GM19240 (cell line): ENCODE data around the gene PGC.

Experiments used
- DNase-seq: peaks from one replicate; pipeline ENCODE4 v3.0.0; 2011; ENCODE audit warnings: low spot score; ENCODE audit not compliant: insufficient read length

PGC gene

DNA sequence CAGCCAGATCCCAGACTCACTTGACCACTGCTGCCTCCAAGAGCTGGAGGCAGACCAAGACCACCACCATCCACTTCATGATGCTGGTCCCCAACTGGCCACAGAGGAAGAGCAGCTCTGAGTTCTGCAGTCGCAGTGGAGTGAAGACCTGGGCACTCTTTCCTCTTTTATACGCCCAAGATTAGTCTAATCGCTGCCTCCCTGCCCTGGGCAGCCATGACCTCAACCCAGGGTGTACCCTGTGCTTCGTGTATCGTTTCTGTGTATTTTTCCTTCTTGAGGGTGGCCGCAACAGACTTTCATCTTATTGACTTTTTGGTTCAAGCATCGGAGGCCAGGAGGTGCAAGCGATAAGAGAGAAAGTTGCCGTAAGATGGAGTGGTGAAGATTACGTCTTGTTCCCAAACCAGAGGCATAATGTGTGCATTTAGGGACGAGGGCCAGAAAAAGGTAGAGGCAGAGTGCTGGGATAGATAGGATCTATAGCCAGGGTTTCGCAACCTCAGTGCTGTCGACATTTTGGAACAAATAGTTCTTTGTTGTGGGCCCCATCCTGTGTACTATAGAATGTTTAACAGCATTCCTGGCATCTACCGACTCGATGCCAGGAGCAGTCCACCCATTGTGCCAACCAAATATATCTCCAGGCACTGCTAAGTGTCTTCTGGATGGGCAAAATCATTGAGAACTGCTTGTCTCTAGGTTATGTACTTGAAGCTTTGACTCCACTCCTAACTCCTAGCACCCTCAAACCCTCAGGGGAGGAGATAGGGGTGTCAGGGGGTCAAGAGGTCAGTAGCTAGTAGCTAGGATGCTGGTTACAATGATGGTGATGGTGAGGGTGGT, at the start of gene PGC:
Gene PGC, minus strand, starts transcription at position 142 of the 846 bp plus-strand sequence. Its CDS starts 63 bp downstream, at position 79.
- no peak for DNase-seq

- no peak for DNase-seq
Observed at GRCh38 chr6:41796474-41796873, 49.3 kb upstream of the PGC start.

- DNase-seq, result no peak
Observed at GRCh38 chr6:41791984-41792383, 44.8 kb upstream of the PGC start.

- DNase-seq, result no peak
Observed at GRCh38 chr6:41791305-41791704, 44.1 kb upstream of the PGC start.

DNA sequence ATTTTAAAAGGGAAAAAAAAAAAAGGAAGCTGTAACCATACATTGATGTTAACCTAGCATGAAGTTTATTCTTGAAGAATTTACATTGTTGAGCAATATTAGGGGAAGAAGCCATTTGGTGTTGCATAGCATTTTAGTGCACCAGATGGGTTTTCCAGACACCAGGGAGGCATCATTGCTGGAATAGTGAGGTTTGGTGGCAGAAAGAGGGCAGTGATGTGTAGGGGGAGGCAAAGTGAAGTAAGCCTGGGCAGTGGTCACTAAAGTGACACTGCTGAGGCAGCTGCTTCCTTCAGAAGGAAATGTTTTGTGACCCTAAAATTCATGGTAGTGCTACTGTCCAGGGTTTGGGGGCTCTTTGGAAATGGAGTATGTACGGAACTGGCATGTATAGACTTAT, 42.8 kb upstream of the PGC start:
- DNase-seq, result no peak

DNA sequence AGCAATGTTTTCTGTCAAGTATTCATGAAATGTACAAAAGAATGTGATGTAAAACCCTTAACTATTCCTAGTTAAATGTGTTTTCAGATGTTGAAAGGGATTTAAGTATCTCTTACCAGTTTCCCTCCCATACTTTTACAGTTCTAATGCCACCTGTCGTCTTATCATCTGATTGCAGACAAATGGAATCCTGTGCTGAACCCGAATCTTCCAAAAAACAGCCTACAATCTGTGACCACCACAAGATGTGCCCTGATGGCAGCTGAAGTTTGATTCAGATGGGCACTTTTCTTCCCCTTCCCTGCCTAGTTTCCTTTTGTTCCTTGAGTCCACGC, 42.2 kb upstream of the PGC start:
- DNase-seq, result no peak

GRCh38 chr6:41787219-41787917, 40.2 kb upstream of the PGC start, which contains the start of gene TOMM6:
Gene TOMM6, plus strand, starts transcription at chr6:41787694. Its CDS starts 4 bp downstream, at chr6:41787698.
- DNase-seq, result peak; percentile 87

DNA sequence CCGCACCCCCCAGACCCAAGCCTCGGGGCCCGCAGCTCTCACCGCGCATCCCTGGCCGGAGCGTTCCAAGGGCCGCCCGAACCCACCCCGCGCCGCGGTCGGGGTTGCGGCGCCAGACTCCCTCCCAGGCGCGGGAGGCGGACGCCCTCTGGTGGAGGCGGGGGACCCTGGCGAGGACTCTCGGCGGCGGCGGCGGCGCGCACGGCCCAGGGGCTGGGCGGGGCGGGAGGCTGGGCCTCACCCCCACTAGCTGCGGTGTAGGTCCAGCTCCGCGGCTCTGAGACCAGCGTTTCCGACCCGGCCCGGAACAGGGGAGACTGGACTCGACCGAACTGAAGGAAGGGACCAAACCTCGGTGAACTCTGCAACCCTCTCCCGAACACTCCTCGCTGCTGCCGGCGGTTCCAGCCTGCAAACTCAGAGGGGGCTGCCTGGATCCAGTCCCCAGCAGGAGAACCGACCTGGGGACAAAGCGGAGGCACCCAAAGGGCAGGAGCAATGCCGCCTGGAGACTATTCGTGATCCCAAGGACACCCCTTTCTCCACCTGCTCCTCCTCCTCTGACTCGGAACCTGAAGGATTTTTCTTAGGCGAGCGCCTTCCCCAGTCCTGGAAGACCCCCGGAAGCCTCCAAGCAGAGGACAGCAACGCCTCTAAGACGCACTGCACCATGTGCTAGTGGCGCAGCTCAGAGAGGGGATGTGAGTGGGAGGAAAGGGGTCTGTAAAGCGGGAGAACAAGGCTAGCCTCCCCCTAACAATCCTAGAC, 39.4 kb upstream of the PGC start:
- peak; percentile 67 for DNase-seq

DNA sequence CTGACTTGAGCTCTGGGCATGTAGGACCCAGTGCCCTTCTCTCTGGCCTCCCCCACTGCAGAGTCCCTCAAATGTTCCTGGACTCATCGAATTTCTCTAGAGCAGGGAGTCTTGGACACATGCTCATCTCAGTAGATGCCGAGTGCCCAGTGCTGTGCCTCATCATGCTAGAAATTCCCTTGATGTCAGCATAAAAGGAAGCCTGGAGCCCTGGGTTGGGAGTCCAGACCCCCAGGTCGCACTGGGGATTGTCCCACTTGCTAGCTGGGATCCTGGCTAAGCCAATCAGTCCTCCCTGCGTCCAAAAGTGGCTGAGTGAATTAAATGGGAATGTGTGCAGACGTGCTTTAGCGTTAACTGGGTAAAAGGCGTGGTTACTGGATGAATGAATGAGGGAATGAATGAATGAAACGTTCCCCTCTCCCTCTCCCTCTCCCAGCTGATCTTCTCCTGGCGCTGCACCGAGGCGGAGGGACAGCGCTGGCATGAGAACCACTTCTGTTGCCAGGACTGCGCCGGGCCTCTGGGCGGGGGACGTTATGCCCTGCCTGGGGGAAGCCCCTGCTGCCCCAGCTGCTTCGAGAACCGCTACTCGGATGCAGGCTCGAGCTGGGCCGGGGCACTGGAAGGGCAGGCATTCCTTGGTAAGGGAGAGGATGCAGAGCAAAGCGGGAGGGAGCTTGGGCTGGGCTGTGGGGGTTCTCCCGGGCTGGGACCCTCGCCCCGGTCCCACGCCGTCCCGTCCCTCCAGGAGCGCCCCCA, 38.7 kb upstream of the PGC start:
- DNase-seq, result no peak

- DNase-seq, result no peak
Observed at GRCh38 chr6:41785254-41785653, 38.1 kb upstream of the PGC start.

DNA sequence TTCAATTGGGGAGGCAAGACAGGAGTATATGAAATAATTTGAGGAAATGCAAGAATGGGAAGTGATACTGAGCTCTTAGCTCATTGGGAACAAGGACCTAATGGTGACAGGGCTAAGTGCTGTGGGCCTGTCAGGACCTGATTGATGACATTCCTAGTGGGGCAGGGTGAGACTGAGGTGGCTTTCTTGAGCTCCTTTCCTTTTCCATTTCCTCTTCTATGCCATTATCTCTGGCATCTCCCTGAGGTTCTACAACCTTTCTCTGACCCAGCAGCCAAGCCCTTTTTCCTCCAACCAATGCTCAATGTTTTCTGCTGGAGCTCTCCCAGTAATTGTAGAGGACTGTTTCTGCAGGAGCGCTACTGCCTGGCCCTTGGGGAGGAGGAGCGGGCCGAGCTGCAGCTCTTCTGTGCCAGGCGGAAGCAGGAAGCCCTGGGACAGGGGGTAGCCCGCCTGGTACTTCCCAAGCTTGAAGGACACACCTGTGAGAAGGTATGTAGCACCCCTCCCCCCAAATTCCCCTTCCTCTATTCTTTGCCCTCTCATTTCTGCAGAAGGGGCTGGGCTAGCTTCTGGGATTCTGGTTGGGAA, 37.5 kb upstream of the PGC start:
- no peak for DNase-seq

DNA sequence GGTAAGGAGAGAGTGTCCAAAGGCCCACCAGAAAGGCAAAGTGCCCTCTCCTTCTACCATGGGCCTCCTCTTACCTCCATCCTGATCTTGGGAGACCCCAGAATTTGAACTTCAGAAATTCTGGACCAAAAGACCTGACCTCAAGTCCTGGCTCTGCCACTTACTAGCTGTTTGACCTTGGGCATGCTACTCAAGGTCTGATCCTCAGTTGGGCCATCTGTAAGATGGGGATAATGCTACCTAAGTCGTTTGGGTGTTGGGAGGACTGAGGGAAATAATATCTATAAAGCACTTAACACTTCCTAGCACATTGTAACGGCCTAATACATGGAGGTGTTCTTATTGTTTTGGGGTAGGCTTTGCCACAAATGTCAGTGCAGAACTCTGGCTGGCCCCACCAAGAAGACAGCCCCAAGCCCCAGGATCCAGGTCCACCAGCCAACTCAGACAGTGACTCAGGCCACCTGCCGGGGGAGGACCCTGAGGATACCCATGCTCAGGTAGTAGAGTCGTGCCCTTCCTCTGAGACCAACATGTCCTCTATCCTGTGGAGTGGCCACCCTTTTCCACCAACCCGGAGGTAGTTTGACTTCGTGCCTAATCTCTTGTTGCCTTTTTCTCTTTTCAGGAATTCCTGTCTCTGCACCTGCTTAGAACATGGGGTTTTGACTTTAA, 36.0 kb upstream of the PGC start:
- DNase-seq, result no peak

DNA sequence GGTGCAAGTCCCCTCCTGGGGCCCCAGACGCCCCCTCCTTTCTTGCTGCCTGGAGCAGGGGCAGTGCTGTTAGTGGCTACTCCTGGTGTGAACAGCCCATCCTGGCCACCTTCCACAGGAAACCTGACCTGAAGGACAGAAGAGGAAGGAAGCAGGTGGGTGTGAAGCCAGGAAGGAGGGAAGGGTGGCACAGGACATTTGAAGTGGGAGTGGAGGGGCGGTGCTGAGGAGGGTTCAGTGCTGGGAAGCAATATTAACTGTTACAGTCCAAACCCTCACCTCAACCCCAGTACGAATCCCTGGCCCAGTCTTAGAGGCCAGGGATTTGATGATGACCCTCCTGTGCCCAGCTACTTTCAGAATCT, 34.2 kb upstream of the PGC start:
- no peak for DNase-seq

GRCh38 chr6:41780551-41781365, 33.6 kb upstream of the PGC start, which contains the start of gene PRICKLE4:
Gene PRICKLE4, plus strand, starts transcription at chr6:41780782. Its CDS starts 2,692 bp downstream, at chr6:41783474.
- DNase-seq, result no peak

DNA sequence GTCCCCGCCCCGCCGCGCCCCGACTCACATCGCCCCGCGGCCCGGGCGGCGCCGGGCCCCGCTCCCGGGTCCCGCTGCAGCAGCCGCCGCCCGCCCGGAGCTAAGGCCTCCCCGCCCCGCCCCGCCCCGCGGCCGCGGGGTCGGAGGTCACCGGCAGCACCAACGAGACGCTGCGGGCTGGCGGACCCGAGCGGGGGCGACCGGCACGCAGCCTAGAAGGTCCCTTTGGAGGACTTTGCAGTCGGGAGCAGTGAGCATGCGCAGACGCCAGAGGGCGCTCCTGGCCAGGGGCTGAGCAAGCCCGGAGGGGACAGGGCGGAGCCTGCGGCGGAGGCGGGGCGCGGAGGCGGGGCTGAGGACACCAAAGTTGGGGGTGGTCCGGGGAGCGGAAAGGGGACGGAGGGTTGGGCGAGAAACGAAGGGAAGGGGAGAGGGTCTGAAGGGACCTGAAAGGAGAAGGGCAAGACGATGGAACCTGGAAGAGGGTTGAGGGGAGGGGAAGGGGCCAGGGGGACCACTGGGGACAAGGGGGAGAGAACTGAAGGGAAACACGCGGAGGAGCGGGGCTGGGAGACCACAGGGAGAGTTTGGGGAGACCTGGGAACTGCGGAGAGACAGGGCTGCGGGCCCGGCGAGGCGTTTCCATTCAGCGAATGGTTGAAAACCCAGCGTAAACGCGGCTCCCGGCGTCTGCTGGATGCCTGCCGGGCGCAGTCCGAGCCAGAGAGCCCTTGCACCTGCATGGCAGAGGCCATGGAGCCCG, 32.8 kb upstream of the PGC start, which contains the start of gene FRS3:
Gene FRS3, minus strand, starts transcription at position 113 of the 763 bp plus-strand sequence. CDS start 2,913 bp downstream, outside the sequence.
- DNase-seq, result peak; percentile 96

- DNase-seq, result no peak
Observed at GRCh38 chr6:41779336-41779735, 32.1 kb upstream of the PGC start.

GRCh38 chr6:41778895-41779294, 31.7 kb upstream of the PGC start:
- DNase-seq, result no peak

GRCh38 chr6:41777551-41778285, 30.5 kb upstream of the PGC start:
- DNase-seq, result no peak
